Adrenal gland (tissue), 5 donors: ENCODE measurements around the gene SH3BP4.

Experiments used
- POLR2A ChIP-seq, 2 donors: fragments of 450-650 bp; IDR thresholded peaks; one replicate each; pipeline ENCODE4 v1.6.1; 2017; ENCODE audit warnings: antibody characterized with exemption in 2 of 2, mild to moderate bottlenecking in 2 of 2, moderate library complexity in 1 of 2
- TF ChIP-seq, protein P1 (sequence below), 6 experiments: fragments of 450-650 bp in 4 of 6; fragments of 200-600 bp in 2 of 6; sonication (generic) in 1 of 6; IDR thresholded peaks; 1 replicate in 5 of 6; 2 replicates in 1 of 6; pipeline versions ENCODE4 v1.5.1 to v1.8.0; 2016 to 2021; ENCODE audit warnings: antibody characterized with exemption in 6 of 6, mild to moderate bottlenecking in 2 of 6, moderate library complexity in 1 of 6
- donor health status: DM: no; HTN: no; CAD: no.

DNA sequence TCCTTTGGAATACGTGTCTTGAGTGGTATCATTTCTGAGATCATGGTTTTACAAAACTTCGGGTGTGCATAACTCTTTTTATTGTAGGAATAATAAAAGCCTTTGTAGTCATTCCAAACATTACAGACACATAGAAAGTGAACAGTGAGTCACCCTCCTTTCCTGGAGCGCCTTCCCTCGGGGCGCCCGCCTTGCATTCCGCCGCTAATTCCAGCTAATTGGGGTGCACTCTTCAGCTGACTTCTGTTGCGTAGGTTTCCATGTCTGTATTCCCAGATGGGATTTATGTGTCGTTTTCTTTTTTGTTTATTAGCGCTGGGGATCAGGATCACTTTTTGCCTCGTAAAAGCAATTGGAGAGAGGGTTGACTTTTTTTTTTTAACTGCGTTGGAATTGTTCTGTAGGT lies 18.7 kb downstream of the SH3BP4 start:
- no peak for TF ChIP-seq POLR2A (IDR thresholded peaks at IDR 0.05)
- TF ChIP-seq, protein P1, sequence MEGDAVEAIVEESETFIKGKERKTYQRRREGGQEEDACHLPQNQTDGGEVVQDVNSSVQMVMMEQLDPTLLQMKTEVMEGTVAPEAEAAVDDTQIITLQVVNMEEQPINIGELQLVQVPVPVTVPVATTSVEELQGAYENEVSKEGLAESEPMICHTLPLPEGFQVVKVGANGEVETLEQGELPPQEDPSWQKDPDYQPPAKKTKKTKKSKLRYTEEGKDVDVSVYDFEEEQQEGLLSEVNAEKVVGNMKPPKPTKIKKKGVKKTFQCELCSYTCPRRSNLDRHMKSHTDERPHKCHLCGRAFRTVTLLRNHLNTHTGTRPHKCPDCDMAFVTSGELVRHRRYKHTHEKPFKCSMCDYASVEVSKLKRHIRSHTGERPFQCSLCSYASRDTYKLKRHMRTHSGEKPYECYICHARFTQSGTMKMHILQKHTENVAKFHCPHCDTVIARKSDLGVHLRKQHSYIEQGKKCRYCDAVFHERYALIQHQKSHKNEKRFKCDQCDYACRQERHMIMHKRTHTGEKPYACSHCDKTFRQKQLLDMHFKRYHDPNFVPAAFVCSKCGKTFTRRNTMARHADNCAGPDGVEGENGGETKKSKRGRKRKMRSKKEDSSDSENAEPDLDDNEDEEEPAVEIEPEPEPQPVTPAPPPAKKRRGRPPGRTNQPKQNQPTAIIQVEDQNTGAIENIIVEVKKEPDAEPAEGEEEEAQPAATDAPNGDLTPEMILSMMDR (IDR thresholded peaks at IDR 0.05): no peak
